Stimulated activated CD8-positive, alpha-beta memory T cell treated with anti-CD3 and anti-CD28 coated beads, Interleukin-2, amount 100 ng/mL, for 48 hours (primary cell): ENCODE data around the gene GRPEL1.
A peak's percentile ranks its signal among the peaks of the same experiment; 100 is the strongest.
"Not testable (repeated sequence)": the region's sequence is repeated elsewhere in the genome, so short reads cannot be mapped to it uniquely, and the experiment has no call there.

Experiments used
- DNase-seq, 2 donors: peaks; one replicate each; pipeline ENCODE4 v3.0.0-alpha.2; 2020; ENCODE audit warnings: low read depth in 2 of 2

The GRPEL1 gene

DNA sequence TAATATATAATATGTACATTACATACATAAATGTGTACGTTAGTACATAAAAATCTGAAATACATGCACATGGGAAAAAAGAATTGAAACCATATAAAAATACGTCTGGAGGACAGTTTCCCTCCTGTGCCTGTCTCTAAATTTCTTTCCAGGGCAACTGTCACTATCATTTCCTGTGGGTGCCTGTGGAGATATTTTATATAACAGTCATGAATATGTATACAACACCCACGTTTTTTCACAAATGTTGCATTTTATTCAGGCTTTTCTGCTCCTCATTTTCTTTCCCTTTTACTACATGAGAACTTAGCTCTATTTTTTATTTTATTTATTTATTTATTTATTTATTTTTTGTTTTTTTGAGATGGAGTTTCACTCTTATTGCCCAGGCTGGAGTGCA is 24.2 kb upstream of the GRPEL1 start:
- DNase-seq, result no peak

DNA sequence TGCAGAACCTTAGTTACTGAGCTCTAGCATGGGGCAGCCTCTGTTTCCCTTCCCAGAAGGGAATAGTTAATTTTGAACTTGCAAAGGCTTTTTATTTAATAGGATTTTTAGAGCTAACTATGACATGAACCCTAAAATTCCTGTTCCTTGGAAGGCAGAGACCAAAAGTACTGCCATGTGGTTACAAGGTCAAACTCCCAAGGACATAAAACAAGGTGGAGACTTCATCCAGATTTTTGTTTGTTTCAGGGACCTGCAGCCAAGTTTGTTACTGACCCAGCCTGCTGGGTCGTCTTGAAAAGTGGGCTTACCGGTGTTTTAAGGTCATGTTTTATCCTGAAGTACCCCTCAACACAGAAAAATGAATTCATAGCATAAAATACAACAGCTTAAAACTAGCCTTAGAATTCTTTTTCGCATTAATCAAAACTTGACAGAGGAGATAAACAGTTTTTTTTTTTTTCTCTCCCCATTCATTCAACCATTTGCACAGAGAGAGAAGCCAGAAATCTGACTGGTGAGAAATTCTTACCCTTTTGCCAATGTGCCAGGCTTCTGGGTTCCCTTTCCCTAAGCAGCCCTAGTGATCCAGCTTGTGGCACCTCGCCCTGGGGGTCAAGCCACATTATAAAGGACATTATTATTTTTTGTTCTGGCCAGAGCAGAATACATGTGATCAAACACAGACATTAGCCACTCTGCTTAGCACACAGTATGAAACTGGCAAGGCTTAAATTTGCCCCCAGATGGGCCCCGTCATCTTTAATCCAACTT is 21.5 kb upstream of the GRPEL1 start:
- DNase-seq, result no peak

GRCh38 chr4:7087036-7087435 is 19.2 kb upstream of the GRPEL1 start:
- DNase-seq, result no peak

DNA sequence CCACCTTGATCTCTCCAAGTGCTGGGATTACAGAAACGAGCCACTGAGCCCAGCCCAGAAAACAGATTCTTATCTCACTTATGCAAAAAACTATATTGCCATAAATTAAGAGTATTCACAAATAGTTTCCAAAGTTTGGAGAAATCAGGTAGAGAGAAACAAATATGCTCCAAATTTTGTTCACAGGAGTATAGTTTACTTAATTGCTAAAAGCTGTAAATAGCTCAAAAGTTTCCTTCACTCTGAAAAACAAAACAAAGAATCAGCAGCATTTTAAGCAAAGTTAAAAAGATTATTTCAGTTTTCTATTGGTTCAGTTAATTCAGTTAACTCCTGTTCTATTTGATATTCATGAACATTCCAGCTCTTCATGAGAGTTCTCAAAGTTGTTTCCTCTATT is 18.5 kb upstream of the GRPEL1 start:
- DNase-seq, result no peak

GRCh38 chr4:7084564-7084961 is 16.7 kb upstream of the GRPEL1 start:
- not testable (repeated sequence) for DNase-seq

DNA sequence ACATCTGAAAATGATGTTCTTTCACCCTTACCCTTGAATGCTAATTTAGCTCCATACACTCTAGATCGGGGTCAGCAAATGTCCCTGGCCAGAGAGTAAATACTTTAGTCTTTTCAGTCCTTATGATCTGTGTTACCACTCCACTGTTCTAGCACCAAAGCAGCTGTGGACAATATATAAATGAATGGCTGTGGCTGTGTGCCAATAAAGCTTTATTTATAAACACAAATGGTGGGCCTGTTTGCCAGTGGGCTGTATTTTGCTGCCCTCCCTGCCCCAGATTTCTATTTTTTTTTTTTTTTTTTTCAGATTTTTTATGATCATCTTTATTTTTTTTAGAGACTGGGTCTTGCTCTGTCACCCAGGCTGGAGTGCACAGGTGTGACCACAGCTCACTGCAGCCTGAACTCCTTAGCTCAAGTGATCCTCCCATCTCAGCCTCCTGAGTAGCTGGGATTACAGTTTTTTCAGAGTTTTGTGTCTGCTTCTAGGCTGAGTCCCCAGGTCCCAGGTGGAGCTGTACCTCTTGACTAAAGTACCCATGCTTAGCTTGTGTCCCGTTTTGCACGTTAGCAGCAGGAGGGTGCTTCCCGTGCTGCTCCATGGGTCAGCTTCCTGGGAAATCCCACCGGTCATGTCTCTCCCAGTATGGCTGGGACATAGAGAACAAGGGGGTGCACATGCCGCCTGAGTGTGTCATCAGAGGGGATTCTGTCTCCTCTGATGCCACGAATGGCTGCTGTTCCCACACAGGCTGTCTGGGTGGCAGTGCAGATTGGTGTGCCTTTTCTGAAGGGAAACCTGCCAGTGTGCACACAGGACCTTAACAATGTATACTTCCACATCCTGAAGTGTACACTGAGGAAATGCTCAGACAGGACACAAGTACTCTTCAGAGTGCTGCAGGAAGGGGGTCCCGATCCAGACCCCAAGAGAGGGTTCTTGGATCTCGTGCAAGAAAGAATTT is 16.0 kb upstream of the GRPEL1 start:
- no peak for DNase-seq

DNA sequence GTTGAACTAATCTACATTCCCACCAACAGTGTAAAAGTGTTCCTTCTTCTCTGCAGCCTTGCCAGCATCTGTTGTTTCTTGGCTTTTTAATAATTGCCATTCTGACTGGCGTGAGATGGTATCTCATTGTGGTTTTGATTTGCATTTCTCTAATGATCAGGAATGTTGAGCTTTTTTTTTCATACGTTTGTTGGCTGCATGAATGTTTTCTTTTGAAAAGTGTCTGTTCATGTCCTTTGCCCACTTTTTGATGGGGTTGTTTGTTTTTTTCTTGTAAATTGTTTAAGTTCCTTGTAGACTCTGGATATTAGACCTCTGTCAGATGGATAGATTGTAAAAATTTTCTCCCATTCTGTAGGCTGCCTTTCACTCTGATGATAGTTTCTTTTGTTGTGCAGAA is 12.0 kb upstream of the GRPEL1 start:
- not testable (repeated sequence) for DNase-seq

GRCh38 chr4:7079483-7079882 is 11.6 kb upstream of the GRPEL1 start:
- not testable (repeated sequence) for DNase-seq

DNA sequence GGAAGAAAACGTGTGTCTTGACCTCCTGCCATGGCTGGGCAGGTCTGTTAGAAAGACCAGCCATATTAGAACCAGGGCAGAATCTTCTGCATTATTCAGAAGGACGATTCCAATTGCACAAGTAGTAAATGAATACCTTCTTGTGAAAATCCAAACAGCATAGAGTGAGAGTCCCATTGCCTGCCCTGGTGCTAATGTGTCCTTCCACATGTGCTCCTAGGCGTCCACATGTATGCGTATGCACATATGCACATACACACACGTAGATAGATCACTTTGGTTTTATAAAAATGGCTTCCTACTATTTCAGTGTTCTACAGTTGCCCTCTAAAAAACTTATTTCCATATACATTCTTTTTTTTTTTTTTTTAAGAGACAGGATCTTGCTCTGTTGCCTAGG is 10.2 kb upstream of the GRPEL1 start:
- no peak for DNase-seq

- no peak for DNase-seq
Measured at GRCh38 chr4:7077371-7077770, 9.5 kb upstream of the GRPEL1 start.

- DNase-seq, result no peak
Measured at GRCh38 chr4:7076696-7077082, 8.8 kb upstream of the GRPEL1 start.

DNA sequence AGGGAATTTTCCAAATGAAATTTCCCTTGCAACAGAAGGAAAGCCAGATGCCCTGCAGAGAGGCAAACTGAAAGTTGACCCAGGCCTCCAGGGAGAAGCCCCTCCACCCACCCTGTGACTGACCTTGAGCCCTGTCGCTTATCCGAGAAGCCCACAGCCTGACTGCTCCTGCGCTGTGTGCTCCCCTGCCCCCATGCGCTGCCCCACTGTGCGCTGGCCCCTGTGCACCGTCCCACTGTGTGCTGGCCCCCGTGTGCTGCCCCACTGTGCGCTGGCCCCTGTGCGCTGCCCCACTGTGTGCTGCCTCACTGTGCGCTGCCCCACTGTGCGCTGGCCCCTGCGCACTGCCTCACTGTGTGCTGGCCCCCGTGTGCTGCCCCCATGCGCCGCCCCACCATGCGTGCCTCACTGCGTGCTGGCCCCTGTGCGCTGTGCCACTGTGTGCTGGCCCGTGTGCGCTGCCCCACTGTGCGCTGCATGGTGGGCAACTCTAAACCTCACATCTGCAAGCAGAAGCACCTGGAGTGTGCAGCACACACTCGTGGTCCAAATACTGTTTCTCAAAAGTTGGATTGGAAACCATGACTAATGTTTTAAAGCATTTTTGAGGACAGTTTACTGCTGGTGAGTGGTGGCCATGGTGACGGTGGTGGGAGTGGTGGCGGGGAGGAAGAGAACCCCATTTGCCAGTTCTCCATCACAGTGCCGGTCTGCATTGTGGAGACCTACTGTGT is 8.3 kb upstream of the GRPEL1 start:
- DNase-seq, result no peak

GRCh38 chr4:7074426-7074825 is 6.6 kb upstream of the GRPEL1 start:
- DNase-seq, result no peak

DNA sequence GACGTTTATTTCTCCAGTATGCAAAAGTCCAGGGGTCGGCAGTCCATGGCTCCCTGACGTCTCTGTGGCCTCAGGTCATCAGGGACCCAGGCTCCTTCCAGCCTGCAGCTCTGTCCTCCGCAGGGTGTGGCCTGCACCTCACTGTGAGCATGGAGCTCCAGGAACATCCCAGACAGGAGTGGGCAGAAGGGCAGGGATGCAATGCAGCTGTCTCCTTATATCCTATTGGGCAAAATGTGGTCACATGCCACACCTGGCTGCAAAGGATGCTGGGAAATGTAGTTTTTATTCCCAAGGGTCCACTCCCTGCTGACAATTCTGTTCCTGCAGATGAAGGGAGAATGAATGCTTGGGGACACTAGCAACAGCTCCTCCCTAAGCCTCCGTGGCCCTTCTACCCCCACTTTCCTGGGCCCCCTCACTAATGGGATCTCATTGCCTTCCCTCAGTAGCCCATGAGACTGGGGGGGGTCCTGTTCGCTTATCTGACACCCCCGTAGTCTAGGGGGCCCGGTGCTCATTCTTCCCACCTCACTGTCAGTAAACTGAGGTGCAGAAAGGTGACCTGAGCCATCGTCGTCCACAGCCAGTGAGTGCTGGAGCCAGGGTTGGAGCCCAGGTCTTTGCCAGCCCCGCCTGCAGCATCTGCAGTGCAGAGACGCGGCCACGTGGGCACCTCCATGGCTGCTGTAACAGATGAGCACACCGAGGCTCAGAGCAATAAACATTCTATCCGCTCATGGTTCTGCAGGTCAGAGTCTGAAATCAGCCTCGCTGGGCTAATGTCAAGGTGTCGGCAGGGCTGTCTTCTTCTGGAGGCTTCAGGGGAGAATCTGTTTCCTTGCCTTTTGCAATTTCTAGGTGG is 5.9 kb upstream of the GRPEL1 start:
- DNase-seq, result no peak

DNA sequence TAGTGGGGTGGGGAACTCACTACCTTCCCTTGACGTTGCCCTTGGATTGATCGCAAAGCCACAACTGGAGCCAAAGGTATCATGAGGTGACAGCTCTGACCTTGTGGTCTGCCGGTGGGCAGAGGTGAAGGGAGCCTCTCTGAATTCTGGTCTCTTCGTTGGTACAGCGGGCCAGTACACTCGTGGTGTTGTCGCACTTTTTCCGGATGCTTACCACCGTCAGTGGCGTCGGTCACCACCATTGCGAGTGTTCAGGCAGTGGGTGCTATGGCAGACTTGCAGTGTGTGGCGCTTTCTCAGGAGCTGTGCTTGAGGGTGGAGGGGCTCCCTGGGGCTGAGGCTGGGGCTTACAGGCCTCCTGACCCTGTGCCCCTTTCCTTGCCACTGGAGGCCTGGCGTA is 5.2 kb upstream of the GRPEL1 start:
- DNase-seq, result no peak

DNA sequence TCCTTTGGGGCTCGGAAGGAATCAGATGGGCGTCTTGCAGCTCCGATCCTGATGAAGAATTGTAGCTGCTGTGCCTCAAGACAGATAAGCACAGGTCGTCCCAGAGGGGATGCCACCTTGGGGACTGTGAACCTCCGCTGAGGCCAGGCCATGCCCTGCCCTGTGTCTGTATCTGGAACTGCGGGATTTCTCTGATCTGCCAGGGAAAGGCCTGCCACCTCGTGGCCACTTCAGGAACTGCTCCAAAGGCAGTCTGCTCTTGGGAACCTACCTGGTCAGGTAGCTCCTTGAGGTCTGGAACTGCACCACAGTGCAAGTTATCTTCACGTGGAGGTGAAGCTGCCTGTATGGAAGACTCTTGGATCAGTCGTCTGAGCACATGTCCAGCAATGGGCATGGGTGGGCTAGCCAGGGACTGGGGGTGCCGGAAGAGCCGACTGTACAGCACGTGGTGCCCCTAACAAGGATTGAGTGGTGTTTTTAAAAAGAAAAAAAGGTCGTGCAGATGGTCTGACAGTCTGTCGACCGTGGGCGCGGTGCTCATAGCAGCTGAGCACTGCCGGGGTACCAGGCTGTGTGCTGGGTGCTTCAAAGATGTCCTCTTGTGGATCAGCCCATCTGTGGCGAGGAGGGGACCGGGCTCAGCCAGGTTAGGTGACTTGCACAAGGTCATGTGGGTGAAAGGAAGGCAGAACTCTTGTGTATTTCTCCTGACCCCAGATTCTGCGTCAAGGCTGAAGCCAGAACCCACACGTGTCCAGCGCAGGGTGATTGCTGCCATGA is 3.1 kb upstream of the GRPEL1 start:
- DNase-seq, result peak; percentile 70 to 82

DNA sequence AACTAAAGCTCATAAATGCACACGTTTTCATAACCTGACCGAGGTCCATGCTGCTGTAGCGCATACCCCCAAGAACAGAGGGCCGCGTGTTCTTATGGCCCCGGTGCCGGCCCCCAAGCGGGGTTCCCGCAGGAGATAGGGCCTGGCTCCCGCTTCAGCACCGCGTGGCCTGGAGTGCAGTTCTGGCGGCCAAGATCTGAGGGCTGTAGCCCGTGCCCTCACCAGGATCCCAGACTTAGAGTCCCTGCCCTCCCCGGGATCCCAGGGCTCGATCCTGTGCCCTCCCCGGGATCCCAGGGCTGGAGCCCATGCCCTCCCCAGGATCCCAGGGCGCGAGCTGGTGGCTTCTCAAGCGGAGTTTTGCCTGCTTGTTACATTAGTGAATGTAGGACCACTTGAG is 1.0 kb upstream of the GRPEL1 start:
- DNase-seq, result no peak

GRCh38 chr4:7068279-7068842 is 497 bp upstream of the GRPEL1 start:
- no peak for DNase-seq

GRCh38 chr4:7067126-7067451 is 775 bp downstream of the GRPEL1 start:
- no peak for DNase-seq

DNA sequence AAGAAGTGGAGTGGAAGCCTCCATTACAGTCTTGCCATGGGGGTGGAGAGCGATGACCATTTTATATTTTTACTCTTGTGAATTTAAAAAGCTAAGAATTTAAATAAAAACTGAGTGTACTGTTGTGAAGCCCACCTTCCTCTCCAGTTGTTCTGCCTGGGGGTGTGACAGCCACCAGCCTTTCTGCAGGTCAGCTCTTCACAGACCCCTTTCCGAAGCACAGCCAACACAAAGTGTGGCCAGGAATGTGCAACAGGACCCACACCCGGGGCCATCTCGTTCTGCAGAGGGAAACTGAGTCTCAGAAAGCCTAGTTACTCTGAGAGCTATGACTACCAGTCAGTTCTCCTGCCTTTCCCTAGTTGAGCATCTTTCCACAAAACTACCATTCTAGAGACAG is 1.4 kb downstream of the GRPEL1 start:
- no peak for DNase-seq
